HG02763 (cell line): ENCODE results near the gene PLAAT5.
"Not testable (repeated sequence)": the region's sequence is repeated elsewhere in the genome, so short reads cannot be mapped to it uniquely, and the experiment has no call there.

ENCODE experiments used
- ATAC-seq: cut with Tn5 transposase; IDR thresholded peaks from one replicate; pipeline ENCODE4 v1.9.1; 2021; ENCODE audit warnings: mild to moderate bottlenecking, moderate library complexity; ENCODE audit not compliant: unreplicated experiment

PLAAT5 gene

DNA sequence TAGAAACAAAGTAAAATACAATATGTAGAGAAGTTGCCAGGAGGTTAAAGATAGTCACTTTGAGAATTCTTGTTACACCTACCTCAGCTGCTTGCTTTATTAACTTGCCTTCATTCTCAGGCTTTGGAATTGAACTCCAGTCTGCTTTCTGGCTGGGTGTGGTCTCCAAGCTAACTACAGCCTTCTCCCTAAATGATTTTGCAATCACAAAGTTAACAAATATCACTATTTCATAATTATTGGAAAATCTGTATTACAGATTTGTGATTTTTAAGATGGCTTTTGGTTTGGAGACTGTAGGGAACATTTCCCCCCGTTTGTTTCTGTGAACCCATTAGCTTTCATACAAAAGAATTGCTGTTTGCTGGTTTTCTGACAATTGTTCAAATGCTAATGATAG lies 2.2 kb downstream of the PLAAT5 start:
- ATAC-seq: no peak

GRCh38 chr11:63485777-63486176 lies 5.2 kb downstream of the PLAAT5 start:
- ATAC-seq: no peak

- no peak for ATAC-seq
These were observed 10.9 kb downstream of the PLAAT5 start for GRCh38 chr11:63480039-63480438.

DNA sequence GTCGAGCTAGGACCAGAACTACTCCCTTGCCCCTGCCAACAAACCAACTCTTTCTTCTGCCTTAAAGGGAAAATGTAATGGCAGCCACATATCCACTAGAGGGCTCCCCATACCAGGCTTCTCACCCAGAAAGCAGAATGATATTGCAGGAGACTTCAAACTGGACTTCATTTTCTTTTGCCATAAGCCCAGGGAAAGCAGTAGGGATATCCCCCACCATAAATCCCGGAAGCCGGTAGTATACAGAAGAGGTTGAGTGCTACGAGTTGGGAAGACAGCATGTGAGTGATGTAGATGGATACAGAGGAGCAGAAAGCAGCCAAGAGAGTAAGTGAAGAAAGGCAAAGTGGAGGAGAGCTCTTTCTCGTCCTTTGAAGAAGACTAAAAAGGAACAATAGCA lies 12.1 kb downstream of the PLAAT5 start:
- no peak for ATAC-seq

GRCh38 chr11:63476618-63477017 lies 14.3 kb downstream of the PLAAT5 start:
- no peak for ATAC-seq

DNA sequence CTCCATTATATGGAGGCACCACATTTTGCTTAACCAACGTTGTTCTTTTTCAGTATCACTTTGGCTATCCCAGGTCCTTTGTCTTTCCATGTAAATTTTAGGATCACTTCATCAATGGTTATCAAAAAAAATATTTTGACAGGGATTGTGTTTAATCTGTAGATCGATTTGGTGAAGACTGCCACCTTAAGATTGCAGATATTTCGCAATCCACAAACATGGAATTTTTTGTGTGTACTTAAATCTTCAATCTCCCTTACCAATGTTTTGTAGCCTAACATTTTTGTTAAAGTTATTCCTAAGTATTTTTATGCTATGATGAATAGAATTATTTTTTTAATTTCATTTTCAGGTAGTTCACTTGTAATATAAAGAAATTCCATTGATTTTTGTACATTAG lies 18.6 kb downstream of the PLAAT5 start:
- ATAC-seq: no peak

DNA sequence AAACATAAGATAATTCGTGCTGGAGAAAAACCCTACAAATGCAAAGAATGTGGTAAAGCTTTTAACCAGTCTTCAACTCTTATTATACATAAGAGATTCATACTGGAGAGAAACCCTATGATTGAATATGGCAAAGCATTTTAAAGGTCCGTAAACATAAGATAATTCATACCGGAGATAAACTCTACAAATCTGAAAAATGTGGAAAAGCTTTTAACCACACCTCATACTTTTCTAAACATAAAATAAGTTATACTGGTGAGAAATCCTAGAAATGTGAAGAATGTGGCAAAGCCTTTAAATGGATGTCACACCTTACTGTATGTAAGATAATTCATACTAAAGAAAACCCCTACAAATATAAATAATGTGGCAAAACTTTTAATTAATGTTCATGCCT lies 20.7 kb downstream of the PLAAT5 start:
- no peak for ATAC-seq

DNA sequence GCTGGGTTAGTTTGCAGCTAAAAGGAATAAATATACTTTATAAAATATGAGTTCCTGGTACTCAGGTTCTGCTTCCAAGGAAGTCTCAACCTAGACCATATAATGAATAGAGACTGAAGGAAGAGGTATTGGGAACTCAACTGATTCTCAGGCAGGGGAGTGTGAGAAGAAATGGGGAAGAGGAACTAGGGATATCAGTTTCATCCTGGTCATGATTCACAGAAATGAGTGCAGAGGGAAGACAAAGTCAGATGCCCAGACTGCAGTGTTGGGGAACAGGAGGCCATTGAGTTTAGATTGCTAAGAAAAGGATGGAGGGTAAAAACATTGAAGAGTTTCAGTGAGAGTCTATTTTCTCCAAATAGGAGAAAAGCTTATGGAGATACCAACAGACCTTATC lies 28.8 kb downstream of the PLAAT5 start:
- no peak for ATAC-seq

DNA sequence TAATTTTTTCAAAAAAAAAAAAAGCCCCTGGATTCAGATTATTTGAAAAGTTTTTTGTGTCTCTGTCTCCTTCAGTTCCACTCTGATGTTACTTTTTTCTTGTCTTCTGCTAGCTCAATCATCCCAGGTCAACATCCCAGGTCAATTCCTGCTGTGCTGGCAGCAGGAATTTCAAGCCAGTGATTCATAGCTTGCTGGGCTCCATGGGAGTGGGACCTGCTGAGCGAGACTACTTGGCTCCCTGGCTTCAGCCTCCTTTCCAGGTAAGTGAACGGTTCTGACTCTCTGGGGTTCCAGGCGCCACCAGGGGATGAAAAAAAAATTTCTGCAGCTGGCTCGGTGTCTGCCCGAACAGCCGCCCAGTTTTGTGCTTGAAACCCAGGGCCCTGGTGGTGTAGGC lies 31.4 kb downstream of the PLAAT5 start:
- ATAC-seq: no peak

DNA sequence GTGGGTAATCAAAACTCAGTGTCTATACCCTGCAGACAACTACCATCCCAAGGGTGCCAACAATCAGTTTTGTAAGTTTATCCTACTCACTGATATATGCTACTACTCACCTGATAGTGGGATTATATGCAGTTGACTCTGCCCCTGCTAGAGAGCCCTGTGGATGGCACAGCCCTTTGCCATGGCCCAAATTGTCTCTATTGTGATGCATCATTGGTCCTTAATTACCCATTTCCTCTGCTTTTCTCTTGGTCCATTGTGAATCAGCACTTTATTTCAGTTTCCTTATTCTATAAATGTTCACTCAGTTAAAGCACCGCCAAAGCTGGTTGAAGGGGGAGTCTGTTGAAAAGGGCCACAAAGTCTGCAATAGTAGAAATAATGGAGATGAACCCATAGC lies 42.3 kb downstream of the PLAAT5 start:
- ATAC-seq: no peak

GRCh38 chr11:63445720-63446119 lies 45.2 kb downstream of the PLAAT5 start:
- ATAC-seq: no peak

DNA sequence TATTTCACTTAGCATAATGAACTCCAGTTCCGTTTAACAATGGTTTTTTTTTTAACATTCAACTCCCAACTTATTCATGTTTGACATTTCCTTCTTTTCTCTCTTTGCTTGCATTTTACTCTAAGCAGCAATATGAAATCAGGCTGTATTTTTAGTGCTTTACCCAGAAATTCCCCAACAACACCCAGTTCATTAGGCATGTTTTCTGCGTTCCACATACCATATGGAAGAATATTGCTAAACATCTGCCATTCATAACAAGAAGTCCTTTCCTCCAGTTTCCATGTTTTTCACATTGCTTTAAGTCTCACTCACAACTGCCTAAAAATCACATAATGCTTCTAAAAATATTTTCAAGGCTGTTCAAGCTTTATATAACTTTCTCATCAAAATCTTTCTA lies 45.8 kb downstream of the PLAAT5 start:
- ATAC-seq: no peak

DNA sequence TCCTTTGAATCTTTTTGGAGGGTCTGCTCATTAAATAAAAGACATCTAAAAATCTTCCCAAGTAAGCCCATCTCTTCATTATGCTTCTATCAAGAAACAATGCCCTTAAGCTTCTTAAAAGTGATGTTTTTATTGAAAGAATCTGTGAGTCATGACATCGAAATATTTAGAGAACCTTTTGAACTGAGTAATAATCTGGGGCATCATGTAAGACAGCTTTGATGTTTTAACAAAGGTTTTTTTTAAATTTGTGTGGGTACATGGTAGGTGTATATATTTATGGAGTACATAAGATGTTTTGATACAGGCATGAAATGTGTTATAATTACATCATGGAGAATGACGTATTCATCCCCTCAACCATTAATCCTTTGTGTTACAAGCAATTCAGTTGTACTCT lies 46.8 kb downstream of the PLAAT5 start:
- ATAC-seq: no peak

DNA sequence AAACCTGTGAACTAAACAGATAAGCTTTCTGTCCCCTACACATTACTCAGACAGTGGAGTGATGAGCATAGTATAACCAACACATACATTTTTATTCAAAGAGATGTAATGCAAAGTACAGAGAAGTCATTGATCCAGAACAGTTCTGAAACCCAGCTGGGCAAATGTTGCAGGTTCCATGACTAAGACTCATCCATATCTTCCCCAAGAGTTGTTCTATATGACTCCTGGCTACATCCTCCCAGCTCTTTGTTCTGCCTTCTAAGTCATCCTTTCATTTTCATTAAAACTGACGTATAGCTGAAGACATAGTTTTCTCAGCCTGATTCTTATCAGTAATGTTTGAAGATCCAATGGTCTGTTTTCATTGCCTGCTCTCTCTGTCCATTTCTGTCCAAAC lies 47.3 kb downstream of the PLAAT5 start:
- no peak for ATAC-seq

GRCh38 chr11:63435831-63436230 lies 55.1 kb downstream of the PLAAT5 start:
- ATAC-seq: not testable (repeated sequence)

- not testable (repeated sequence) for ATAC-seq
These were observed 55.6 kb downstream of the PLAAT5 start for GRCh38 chr11:63435351-63435750.

DNA sequence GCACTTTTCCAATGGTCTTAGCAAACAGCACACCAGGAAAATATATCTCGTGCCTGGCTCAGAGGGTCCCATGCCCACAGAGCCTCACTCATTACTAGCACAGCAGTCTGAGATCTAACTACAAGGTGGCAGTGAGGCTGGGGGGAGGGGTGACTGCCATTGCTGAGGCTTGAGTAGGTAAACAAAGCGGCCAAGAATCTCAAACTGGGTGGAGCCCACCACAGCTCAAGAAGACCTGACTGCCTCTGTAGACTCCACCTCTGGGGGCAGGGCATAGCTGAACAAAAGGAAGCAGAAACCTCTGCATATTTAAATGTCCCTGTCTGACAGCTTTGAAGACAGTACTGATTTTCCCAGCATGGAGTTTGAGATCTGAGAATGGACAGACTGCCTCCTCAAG lies 60.2 kb downstream of the PLAAT5 start:
- ATAC-seq: not testable (repeated sequence)

DNA sequence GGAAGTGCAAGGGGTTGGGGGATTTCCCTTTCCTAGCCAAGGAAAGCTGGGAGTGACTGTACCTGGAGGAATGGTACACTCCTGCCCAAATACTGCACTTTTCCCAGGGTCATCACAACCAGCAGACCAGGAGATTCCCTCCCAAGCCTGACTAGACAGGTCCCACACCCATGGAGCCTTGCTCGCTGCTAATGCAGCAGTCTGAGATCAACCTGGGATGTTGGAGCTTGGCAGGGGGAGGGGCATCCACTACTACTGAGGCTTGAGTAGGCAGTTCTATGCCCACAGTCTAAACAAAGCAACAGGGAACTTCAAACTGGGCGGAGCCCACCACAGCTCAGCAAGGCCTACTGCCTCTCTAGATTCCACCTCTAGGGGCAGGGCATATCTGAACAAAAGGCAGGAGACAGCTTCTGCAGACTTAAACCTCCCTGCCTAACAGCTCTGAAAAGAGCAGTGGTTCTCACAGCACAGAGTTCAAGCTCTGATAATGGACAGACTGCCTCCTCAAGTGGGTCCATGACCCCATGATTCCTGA lies 62.9 kb downstream of the PLAAT5 start:
- no peak for ATAC-seq

DNA sequence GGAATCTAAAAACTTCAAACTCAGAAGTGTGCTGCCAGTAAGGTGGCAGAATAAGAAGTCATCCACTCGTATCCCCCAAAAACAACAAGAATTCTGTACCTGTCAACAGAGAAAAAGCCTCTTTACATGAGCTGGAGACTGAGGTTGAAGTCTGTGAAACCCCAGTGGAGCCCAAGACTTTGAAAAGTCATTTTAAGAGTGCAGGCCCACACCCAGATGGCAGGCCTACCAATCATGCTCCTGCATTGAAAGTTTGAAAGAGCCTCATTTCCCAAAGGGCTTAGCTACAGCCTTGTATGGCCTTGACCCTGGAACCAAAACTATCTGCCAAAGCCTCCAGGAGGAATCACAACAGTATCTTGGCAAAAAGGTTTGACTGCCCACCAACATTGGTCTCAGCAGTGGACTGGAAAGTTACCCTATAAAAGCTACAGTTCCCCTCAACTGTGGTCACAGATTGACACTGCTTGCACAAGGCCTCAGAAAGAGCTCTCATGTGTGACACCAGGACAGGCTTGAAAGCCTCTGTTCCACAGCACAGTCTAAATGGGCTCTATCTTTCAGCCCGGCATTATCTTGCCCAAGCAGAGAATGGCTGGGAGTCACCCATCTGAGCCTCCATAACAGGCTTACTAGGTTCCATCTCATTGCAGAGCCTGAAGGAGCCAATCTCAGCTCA lies 73.7 kb downstream of the PLAAT5 start:
- no peak for ATAC-seq
